ENCODE data around the gene PVALEF. TPM values are rescaled to one million over a fixed set of nuclear protein-coding genes. Genes with fewer than 3 reads are reported as not detected.
A peak's percentile ranks its signal among the peaks of the same experiment; 100 is the strongest.
"Not testable (repeated sequence)": the region's sequence is repeated elsewhere in the genome, so short reads cannot be mapped to it uniquely, and the experiment has no call there.

PVALEF gene
- total RNA-seq, 2 donors from 2014 or later: not detected

DNA sequence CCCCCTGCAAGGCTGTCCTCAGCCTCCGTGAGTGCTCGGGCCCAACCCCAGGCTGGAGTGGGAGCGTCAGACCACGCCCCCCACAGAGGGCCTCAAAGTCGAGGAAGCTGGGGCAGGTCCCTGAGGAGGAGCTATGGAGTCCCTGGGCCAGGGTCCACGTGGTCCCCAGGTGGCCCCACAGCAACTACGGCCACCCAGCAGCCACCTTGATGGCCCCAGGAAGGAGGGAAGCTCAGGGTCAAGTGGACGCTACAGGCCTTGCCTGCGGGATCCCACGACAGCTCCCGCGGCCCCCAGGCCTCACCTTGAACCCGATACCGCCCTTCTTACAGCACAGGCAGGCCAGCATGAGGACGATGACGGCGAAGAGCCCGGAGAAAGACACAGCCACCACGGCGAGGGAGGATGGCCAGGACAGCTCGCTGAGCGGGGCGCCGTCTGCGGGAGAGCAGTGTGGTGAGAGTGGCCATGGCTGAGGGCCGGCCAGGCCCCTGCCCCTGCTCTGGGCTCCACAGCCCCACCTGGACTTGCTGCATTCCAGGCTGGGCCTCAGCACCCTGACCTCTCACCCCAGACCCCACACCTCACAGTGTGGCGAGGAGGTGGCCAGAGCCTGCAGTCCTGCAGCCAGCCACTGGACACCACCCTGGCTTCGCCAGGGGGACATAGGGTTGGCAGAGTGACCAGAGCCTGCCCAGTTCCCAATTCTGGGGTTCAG is 31.1 kb upstream of the PVALEF start:
- ATAC-seq (replicated peaks): no peak
- Mint-ChIP-seq H3K27ac (no peak overlapping the region), H3K4me1 (peaks cover 8% of the 10 kb centered on the region), H3K4me3 (no peak overlapping the region), H3K36me3 (ENCODE audit: low read depth) (no peaks in the 10 kb centered on the region), H3K9me3 (peaks cover 4% of the 10 kb centered on the region), H3K27me3 (no peaks in the 10 kb centered on the region)

DNA sequence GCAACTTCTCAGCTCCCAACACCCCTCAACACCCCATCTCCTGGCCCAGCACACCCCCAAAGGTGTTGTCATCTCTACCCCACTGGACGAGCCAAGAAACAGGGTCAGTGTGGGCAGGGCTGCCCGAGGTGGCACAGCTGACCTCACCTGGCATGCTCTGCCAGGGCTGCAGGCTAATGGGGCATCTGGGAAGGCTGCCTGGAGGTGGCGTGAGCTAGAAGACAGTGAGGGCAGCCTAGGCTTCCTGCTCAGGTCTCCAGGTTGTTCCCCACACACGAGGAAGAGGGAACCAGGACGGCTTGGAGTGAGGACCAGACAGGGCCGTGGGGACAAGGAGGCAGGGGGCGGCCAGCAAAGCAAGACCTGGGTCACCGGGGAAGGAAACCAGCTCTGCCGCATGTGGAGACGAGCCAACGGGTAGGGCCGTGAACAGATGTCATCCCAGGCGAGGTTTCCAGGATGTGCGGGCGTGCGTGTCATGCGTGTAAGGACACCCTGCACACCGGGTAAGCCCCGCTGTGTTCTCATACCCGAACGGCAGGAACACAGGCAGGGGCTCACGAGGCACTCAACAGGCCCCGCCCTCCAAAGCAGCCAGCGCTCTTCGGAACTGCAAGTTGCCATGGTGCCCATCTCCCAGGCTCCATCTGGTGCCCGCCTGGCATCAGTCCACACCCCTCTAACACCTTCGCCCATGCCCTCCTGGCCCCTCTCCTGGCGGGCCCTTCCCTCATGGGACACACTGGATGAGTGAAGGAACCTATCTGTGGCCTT is 29.6 kb upstream of the PVALEF start:
- ATAC-seq (replicated peaks): no peak
- H3K36me3 Mint-ChIP-seq (ENCODE audit: low read depth): no peaks in the 10 kb centered on the region
- H3K27me3 Mint-ChIP-seq: no peaks in the 10 kb centered on the region
- peaks cover 8% of the 10 kb centered on the region for H3K4me1 Mint-ChIP-seq
- peaks cover 4% of the 10 kb centered on the region for H3K9me3 Mint-ChIP-seq
- no peak overlapping the region for H3K27ac Mint-ChIP-seq
- no peak overlapping the region for H3K4me3 Mint-ChIP-seq

GRCh38 chr17:81136366-81136765 is 28.9 kb upstream of the PVALEF start:
- Mint-ChIP-seq H3K27me3 (no peaks in the 10 kb centered on the region), H3K4me3 (no peak overlapping the region), H3K36me3 (ENCODE audit: low read depth) (no peaks in the 10 kb centered on the region), H3K27ac (no peak overlapping the region), H3K9me3 (peaks cover 4% of the 10 kb centered on the region), H3K4me1 (peaks cover 8% of the 10 kb centered on the region)
- ATAC-seq (replicated peaks): no peak

GRCh38 chr17:81137248-81137647 is 28.1 kb upstream of the PVALEF start:
- Mint-ChIP-seq H3K9me3 (peaks cover 4% of the 10 kb centered on the region), H3K4me1 (peaks cover 8% of the 10 kb centered on the region), H3K36me3 (ENCODE audit: low read depth) (no peaks in the 10 kb centered on the region), H3K27me3 (no peaks in the 10 kb centered on the region), H3K4me3 (no peak overlapping the region), H3K27ac (no peak overlapping the region)
- no peak for ATAC-seq (replicated peaks)

- no peaks in the 10 kb centered on the region for H3K27me3 Mint-ChIP-seq
- H3K9me3 Mint-ChIP-seq: peaks cover 4% of the 10 kb centered on the region
- H3K36me3 Mint-ChIP-seq (ENCODE audit: low read depth): no peaks in the 10 kb centered on the region
- ATAC-seq (replicated peaks): no peak
- H3K4me3 Mint-ChIP-seq: no peak overlapping the region
- H3K27ac Mint-ChIP-seq: no peak overlapping the region
- peaks cover 8% of the 10 kb centered on the region for H3K4me1 Mint-ChIP-seq
Observed at GRCh38 chr17:81138083-81138482, 27.2 kb upstream of the PVALEF start.

- no peak for ATAC-seq (replicated peaks)
- H3K9me3 Mint-ChIP-seq: peaks cover 4% of the 10 kb centered on the region
- peaks cover 8% of the 10 kb centered on the region for H3K4me1 Mint-ChIP-seq
- H3K4me3 Mint-ChIP-seq: no peak overlapping the region
- H3K36me3 Mint-ChIP-seq (ENCODE audit: low read depth): no peaks in the 10 kb centered on the region
- H3K27me3 Mint-ChIP-seq: no peaks in the 10 kb centered on the region
- H3K27ac Mint-ChIP-seq: no peak overlapping the region
Observed at GRCh38 chr17:81138500-81138899, 26.8 kb upstream of the PVALEF start.

- no peak for ATAC-seq (replicated peaks)
- Mint-ChIP-seq H3K27ac (no peak overlapping the region), H3K4me1 (peaks cover 8% of the 10 kb centered on the region), H3K36me3 (ENCODE audit: low read depth) (no peaks in the 10 kb centered on the region), H3K4me3 (no peak overlapping the region), H3K9me3 (peaks cover 4% of the 10 kb centered on the region), H3K27me3 (no peaks in the 10 kb centered on the region)
Observed at GRCh38 chr17:81139428-81139827, 25.9 kb upstream of the PVALEF start.

GRCh38 chr17:81140018-81140417 is 25.3 kb upstream of the PVALEF start:
- peaks cover 4% of the 10 kb centered on the region for H3K9me3 Mint-ChIP-seq
- H3K4me3 Mint-ChIP-seq: no peak overlapping the region
- no peaks in the 10 kb centered on the region for H3K27me3 Mint-ChIP-seq
- H3K4me1 Mint-ChIP-seq: peaks cover 8% of the 10 kb centered on the region
- ATAC-seq (replicated peaks): no peak
- H3K36me3 Mint-ChIP-seq (ENCODE audit: low read depth): no peaks in the 10 kb centered on the region
- no peak overlapping the region for H3K27ac Mint-ChIP-seq

DNA sequence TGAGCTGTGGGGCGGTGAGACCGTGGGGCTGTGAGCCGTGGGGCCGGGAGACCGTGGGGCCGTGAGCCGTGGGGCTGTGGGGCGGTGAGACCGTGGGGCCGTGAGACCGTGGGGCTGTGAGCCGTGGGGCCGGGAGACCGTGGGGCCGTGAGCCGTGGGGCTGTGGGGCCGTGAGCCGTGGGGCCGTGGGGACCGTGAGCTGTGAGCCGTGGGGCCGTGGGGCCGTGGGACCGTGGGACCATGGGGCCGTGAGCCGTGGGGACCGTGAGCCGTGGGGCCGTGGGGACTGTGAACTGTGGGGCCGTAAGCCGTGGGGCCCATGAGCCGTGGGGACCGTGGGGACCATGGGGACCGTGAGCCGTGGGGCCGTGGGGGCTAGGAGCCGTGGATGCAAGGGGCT is 24.6 kb upstream of the PVALEF start:
- Mint-ChIP-seq H3K4me3 (no peak overlapping the region), H3K9me3 (peaks cover 4% of the 10 kb centered on the region)
- no peak for ATAC-seq (replicated peaks)

DNA sequence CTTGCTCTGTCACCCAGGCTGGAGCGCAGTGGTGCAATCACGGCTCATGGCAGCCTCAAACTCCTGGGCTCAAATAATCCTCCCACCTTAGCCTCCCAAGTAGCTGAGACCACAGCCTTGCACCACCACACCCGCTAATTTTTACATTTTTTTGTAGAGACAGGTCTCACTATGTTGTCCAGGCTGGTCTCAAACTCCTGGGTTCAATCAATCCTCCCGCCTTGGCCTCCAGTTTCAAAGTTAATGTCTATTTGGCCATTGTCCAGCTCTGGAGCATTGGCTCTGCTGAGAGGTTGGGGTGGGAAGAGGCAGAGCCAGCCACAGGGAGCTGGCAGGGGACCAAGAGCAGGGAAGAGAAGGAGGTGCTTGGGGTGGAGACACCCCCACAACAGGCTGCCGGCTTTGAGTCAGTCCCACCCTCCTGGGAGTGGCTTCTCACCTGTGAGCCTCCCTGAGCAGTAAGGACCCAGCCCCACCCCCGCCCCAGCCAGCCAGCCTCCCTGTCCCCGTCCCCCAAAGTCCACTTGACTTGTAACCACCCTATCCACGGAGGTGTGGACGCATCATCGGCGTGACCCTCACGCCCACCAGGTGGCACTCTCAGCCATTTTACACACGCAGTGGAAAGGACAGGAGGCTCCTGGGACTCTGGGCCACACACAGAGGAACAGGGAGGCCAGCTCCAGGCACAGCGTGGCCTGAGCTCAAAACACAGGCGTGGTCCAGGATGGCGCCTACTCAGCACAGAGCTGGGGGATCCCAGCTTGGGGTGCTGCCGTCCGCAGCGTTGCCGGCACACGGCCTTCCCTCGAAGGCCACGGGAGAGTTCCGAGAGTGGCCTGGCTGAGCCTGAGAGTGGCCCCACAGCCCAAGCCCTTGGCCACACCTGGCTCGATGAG is 22.8 kb upstream of the PVALEF start:
- H3K36me3 Mint-ChIP-seq (ENCODE audit: low read depth): no peaks in the 10 kb centered on the region
- no peak overlapping the region for H3K4me3 Mint-ChIP-seq
- H3K4me1 Mint-ChIP-seq: peaks cover 8% of the 10 kb centered on the region
- ATAC-seq (replicated peaks): peak; percentile 85
- H3K27ac Mint-ChIP-seq: peak overlapping the region; percentile 41
- H3K27me3 Mint-ChIP-seq: no peaks in the 10 kb centered on the region
- peaks cover 4% of the 10 kb centered on the region for H3K9me3 Mint-ChIP-seq

More for the DNA sequence above, 24.6 kb upstream of the PVALEF start:
- H3K27me3 Mint-ChIP-seq: no peaks in the 10 kb centered on the region
- H3K27ac Mint-ChIP-seq: no peak overlapping the region
- H3K4me1 Mint-ChIP-seq: peaks cover 8% of the 10 kb centered on the region
- H3K36me3 Mint-ChIP-seq (ENCODE audit: low read depth): no peaks in the 10 kb centered on the region

DNA sequence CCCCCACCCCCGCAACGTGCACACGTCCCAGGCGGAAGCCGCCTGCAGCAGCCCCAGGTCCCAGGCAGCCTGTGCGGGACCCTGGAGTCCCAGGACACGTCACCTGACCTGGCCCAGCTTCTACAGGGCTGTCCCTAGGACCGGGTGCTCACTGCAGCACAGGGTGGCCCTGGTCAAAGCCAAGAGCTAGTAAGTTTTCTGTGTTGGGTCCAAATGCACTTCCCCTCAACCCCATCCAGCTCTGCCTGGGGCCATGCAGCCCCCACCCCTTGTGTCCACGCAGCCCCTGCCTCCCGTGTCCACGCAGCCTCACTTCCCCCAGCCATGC is 22.1 kb upstream of the PVALEF start:
- Mint-ChIP-seq H3K27ac (no peak overlapping the region), H3K27me3 (no peaks in the 10 kb centered on the region), H3K4me1 (peaks cover 6% of the 10 kb centered on the region), H3K4me3 (no peak overlapping the region), H3K9me3 (peaks cover 4% of the 10 kb centered on the region), H3K36me3 (ENCODE audit: low read depth) (no peaks in the 10 kb centered on the region)
- no peak for ATAC-seq (replicated peaks)

- H3K9me3 Mint-ChIP-seq: no peaks in the 10 kb centered on the region
- H3K4me3 Mint-ChIP-seq: no peak overlapping the region
- no peaks in the 10 kb centered on the region for H3K36me3 Mint-ChIP-seq (ENCODE audit: low read depth)
- ATAC-seq (replicated peaks): no peak
- peaks cover 3% of the 10 kb centered on the region for H3K27me3 Mint-ChIP-seq
- H3K27ac Mint-ChIP-seq: no peak overlapping the region
- H3K4me1 Mint-ChIP-seq: no peaks in the 10 kb centered on the region
Observed at GRCh38 chr17:81143717-81144422, 21.4 kb upstream of the PVALEF start.

DNA sequence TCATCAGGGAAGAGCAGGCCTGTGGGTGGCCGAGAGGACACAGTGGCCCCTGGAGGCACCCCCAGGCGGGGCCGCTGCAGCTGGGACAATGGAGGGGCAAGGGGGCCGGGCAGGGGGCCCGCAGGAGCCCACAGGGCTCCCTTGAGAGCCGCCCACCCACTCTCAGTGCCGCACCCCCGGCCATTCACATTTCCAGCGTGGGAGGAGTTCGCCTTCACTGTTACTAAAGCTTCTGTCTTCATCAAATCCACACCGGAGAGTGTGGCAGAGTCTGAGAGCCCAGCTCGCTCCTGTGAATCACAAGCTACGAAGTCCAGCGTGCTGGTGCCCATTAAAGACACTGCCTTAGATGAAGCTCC is 20.9 kb upstream of the PVALEF start:
- Mint-ChIP-seq H3K4me1 (no peaks in the 10 kb centered on the region), H3K9me3 (no peaks in the 10 kb centered on the region), H3K36me3 (ENCODE audit: low read depth) (no peaks in the 10 kb centered on the region), H3K27ac (no peak overlapping the region), H3K27me3 (peaks cover 3% of the 10 kb centered on the region), H3K4me3 (no peak overlapping the region)
- no peak for ATAC-seq (replicated peaks)

- not testable (repeated sequence) for H3K4me3 Mint-ChIP-seq; ATAC-seq (replicated peaks); H3K9me3 Mint-ChIP-seq; H3K27me3 Mint-ChIP-seq; H3K4me1 Mint-ChIP-seq; H3K27ac Mint-ChIP-seq; H3K36me3 Mint-ChIP-seq (ENCODE audit: low read depth)
Observed at GRCh38 chr17:81146208-81146607, 19.1 kb upstream of the PVALEF start.
